Activated naive CD4-positive, alpha-beta T cell treated with anti-CD3 and anti-CD28 coated beads for 36 hours (primary cell): ENCODE data around the gene SP5. TPM values are rescaled to one million over a fixed set of nuclear protein-coding genes. Genes with fewer than 3 reads are reported as not detected.

Experiments used
- CTCF ChIA-PET: fragments of 350-600 bp; sonication (Branson Sonifier 250); formaldehyde crosslinking; loops from one replicate; lab custom pipeline; 2021; ENCODE audit warnings: antibody characterized with exemption; lab: Charles Lee
- DNase-seq: peaks from one replicate; pipeline ENCODE4 v3.0.0-alpha.2; 2020
- H3K27ac Mint-ChIP-seq: one replicate; pipeline ENCODE4 v1.8.0; 2021; ENCODE audit warnings: mild to moderate bottlenecking, mixed read lengths
- H3K27me3 Mint-ChIP-seq: one replicate; pipeline ENCODE4 v1.8.0; 2021; ENCODE audit warnings: low read depth, mixed read lengths
- H3K36me3 Mint-ChIP-seq: one replicate; pipeline ENCODE4 v1.8.0; 2021; ENCODE audit warnings: low read depth, mixed read lengths
- H3K4me1 Mint-ChIP-seq: one replicate; pipeline ENCODE4 v1.8.0; 2021; ENCODE audit warnings: low read depth, mixed read lengths
- H3K4me3 Mint-ChIP-seq: one replicate; pipeline ENCODE4 v1.8.0; 2021; ENCODE audit warnings: mild to moderate bottlenecking, moderate library complexity, mixed read lengths
- H3K9me3 Mint-ChIP-seq: one replicate; pipeline ENCODE4 v1.8.0; 2021; ENCODE audit warnings: mixed read lengths
- intact Hi-C: fragments of 100-400 bp; cut with micrococcal nuclease; formaldehyde crosslinking; loops from one replicate; pipeline ENCODE4 v1.15.1; 2023
- total RNA-seq, 2 experiments: library from RNA; stranded (reverse); gene quantifications; one replicate each; pipeline ENCODE4 v1.2.3, GENCODE V29; 2021

Gene SP5
- total RNA-seq, 2 experiments from 2014 or later = not detected

DNA sequence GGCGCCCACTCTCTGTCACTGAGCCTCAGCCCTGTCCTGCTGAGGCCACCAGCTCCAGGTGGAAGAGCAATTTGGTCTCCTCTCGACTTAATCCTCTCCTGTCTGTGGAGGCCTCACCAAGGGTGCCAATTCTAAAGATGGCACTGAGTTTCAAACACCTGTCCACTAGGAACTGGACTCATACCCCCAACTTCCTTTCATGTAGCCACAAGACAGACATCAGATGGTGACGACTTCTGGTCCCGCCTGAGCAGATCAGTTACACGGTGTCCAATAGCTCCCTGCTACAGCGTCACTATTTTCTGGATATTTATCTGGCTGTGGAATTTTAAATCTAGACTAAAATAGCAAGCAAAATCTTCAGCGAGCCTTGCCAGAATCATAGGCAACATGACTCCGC lies 24.5 kb upstream of the SP5 start:
- CTCF ChIA-PET = interaction anchor here (0.6 kb wide), 1 partner anchor 321 kb away, joined by 3 read pairs; no protein-coding TSS in a partner anchor
- Mint-ChIP-seq H3K9me3 (no peaks in the 10 kb centered on the region), H3K27me3 (no peaks in the 10 kb centered on the region), H3K36me3 (no peaks in the 10 kb centered on the region), H3K27ac (no peak overlapping the region), H3K4me1 (no peaks in the 10 kb centered on the region), H3K4me3 (no peak overlapping the region)
- intact Hi-C loops = no loop called here
- DNase-seq = no peak

DNA sequence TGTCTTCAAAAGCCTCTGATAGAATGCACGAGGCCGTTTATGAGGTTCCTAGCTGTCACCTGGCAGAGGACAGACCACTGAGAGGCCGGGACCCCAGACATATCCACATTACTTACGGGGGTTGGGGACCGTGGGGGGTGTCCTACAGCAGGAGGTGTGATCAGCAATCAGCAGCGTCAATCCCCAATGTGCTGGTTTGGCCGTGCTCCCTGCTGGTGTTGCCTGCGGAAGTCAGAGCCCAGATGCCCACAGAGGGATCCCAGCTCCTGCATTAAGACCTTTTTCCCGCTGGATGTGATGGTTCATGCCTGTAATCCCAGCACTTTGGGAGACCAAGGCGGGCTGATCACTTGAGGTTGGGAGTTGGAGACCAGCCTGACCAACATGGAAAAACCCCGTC lies 20.8 kb upstream of the SP5 start:
- Mint-ChIP-seq H3K4me1 (no peaks in the 10 kb centered on the region), H3K27ac (no peak overlapping the region), H3K4me3 (no peak overlapping the region), H3K27me3 (no peaks in the 10 kb centered on the region), H3K9me3 (no peaks in the 10 kb centered on the region), H3K36me3 (no peaks in the 10 kb centered on the region)
- intact Hi-C loops = no loop called here
- DNase-seq = no peak
- CTCF ChIA-PET = interaction anchor here (1.1 kb wide), 1 partner anchor 118 kb away, joined by 3 read pairs; no protein-coding TSS in a partner anchor

DNA sequence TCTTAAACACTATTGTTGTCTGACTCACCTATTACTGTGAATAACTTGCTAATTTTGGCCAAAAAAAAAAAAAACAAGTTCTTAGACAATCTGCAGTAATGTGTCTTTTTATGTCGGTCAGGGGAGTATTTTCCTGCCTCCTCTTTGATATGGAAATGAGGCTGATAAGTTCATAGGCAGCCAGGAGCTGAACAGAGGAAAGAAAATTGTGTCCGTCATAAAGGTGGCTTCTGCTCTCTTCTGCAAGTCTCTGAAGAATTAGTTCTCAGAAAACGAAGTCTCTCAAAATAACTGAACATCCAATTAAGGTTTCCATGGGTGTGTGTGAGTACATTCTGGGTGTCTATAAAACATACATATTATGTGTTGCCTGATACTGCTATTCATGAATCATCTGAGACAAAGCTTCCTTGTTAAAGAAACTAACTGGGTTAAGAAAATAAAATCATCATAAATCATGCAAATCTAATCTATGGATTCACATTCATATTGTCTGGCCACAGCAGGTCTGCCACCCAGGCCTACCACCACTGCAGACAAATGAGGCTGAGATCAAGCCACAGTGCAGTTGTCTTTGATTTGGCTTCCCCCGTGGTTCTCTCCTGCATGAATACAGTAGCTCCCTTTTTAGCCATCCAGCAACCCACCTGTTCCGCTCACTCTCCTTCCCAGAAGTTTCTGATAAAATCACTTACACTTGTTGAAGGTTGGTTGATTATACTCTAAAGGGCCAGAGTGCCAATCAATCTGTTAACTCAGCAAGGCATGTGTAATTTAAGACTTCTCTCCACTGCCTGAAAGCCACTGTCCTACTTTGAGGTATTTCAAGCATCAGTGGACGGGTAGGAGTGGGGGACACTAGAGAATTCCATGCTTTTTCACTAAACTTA lies 19.4 kb upstream of the SP5 start:
- H3K4me1 Mint-ChIP-seq = no peaks in the 10 kb centered on the region
- peaks cover 5% of the 10 kb centered on the region for H3K27me3 Mint-ChIP-seq
- H3K9me3 Mint-ChIP-seq = no peaks in the 10 kb centered on the region
- DNase-seq = no peak
- no peak overlapping the region for H3K27ac Mint-ChIP-seq
- no peaks in the 10 kb centered on the region for H3K36me3 Mint-ChIP-seq
- H3K4me3 Mint-ChIP-seq = no peak overlapping the region
- intact Hi-C loops = no loop called here
- CTCF ChIA-PET = interaction anchor here (0.6 to 0.7 kb wide), 3 partner anchors 86 to 120 kb away, joined by 3 read pairs; no protein-coding TSS in a partner anchor

DNA sequence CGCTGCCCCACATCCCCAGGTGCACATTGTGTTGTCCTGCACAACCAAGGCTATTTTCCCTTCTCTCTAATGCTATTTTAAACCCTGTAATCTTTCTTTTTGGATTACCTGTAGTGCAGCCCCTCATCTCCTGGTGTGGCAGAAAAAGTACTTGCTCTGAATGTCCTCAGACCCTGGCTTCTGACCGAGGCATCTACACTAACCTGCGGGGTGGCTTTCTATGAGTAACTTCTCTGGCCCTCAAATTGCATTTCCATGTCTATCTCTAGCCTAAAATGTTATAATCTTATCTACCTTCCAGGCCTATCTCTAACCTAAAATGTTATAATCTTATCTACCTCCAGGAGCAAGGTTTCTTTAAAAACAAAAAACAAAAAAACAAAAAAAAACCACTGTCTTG lies 18.2 kb upstream of the SP5 start:
- Mint-ChIP-seq H3K27me3 (peaks cover 5% of the 10 kb centered on the region), H3K4me3 (no peak overlapping the region), H3K9me3 (no peaks in the 10 kb centered on the region), H3K36me3 (no peaks in the 10 kb centered on the region), H3K27ac (no peak overlapping the region), H3K4me1 (no peaks in the 10 kb centered on the region)
- intact Hi-C loops = no loop called here
- DNase-seq = no peak
- CTCF ChIA-PET = interaction anchor here (0.7 kb wide), 1 partner anchor 119 kb away, joined by 3 read pairs; no protein-coding TSS in a partner anchor

DNA sequence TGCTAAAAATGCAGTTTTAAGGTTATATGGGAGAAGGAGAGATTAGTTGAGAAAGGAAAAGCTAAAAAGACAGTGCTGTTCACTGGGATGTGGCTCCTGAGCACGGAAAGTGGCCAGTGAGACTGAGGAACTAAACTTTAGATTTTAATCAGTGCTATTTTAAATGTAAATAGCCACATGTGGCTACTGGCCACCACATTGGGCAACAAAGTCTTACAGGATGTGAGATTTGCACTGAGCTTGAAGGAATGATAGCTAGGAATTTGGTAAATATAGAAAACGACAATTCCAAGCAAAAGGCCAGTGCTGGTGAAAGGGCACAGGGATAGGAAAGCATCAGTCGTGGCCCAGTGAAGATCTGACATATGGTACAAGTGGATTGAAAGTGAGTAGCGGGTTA lies 14.1 kb upstream of the SP5 start:
- intact Hi-C loops = no loop called here
- H3K4me1 Mint-ChIP-seq = no peaks in the 10 kb centered on the region
- H3K27ac Mint-ChIP-seq = no peak overlapping the region
- H3K9me3 Mint-ChIP-seq = peaks cover 4% of the 10 kb centered on the region
- no peak overlapping the region for H3K4me3 Mint-ChIP-seq
- CTCF ChIA-PET = interaction anchor here (0.5 kb wide), 1 partner anchor 115 kb away, joined by 3 read pairs; no protein-coding TSS in a partner anchor
- peaks cover 11% of the 10 kb centered on the region for H3K27me3 Mint-ChIP-seq
- H3K36me3 Mint-ChIP-seq = no peaks in the 10 kb centered on the region
- no peak for DNase-seq

DNA sequence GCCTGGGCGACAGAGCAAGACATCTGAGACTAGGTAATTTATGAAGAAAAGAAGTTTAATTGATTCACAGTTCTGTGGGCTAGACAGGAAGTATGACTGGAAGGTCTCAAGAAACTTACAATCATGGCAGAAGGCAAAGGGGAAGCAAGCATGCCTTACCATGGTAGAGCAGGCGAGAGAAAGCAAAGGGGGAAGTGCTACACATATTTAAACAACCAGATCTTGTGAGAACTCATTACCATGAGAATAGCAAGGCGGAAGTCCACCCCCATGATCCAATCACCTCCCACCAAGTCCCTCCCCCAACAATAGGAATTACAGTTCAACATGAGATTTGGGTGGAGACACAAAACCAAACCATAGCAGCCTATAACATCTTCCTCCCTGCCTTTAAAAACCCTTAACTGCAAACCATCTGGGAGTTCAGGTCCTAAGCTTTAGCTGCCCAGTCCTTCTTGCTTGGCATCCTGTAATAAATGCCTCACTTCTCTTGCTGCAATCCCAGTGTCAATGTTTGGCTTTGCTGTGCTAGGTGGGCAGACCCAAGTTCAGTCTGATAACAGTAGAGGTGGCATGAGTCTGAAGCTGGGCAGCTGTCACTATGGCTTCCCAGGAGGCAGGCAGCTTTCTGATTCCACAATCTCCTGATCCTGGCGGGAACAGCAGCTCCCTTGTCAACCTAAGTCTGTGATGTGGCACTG lies 11.2 kb upstream of the SP5 start:
- H3K27ac Mint-ChIP-seq = no peak overlapping the region
- H3K4me3 Mint-ChIP-seq = no peak overlapping the region
- no peaks in the 10 kb centered on the region for H3K36me3 Mint-ChIP-seq
- intact Hi-C loops = no loop called here
- no peaks in the 10 kb centered on the region for H3K4me1 Mint-ChIP-seq
- peaks cover 20% of the 10 kb centered on the region for H3K27me3 Mint-ChIP-seq
- peaks cover 4% of the 10 kb centered on the region for H3K9me3 Mint-ChIP-seq
- CTCF ChIA-PET = interaction anchor here (0.6 kb wide), 1 partner anchor 768 kb away, joined by 3 read pairs; no protein-coding TSS in a partner anchor
- DNase-seq = no peak

DNA sequence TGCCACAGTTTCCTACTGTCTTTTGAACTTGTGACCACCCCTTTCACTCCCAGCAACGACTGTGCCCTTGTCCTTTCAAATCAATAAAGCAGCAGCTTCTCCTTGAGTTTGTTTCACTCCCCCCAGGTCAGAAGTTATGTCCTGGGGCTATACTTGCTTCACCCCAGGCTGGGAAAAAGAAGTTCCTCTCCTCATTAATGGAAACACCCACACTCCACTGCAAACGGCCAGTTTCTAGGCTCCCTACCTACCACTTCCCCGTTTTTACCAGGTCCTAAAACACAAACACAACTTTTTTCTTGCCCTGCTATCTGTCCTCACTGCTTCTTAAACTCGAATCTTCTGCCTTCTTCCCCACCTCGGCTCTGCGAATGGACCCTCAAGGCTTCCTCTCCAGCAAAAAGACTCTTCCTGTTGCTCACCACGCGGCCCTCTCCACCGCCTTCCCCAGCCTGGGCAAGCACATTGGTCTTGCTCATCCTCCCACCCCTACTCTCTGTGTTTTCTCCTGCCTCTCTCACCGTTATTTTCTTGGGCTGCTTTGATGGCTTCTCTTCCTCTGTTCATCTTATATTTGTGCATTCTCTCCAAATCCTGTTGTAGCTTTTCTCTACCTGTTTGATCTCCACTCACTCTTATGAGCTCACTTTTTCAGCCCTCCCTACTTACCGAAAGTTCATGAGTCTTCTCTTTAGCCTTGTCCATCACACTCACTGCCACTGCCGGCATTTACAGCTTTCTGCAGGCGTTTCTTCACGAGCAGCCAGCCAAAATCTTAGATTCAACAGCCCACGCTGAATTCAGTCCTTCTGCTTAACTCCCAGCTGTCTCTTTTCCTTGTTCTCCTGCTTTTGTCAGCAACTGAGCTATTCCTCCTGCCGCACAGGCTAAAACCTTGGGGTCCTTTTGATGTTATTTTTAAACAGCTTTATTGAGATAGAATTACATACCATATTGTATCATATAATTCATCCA lies 7.0 kb upstream of the SP5 start:
- peaks cover 10% of the 10 kb centered on the region for H3K4me1 Mint-ChIP-seq
- intact Hi-C loops = no loop called here
- H3K27ac Mint-ChIP-seq = no peak overlapping the region
- no peak for DNase-seq
- no peak overlapping the region for H3K4me3 Mint-ChIP-seq
- CTCF ChIA-PET = interaction anchor here (0.7 kb wide), 1 partner anchor 95 kb away, joined by 3 read pairs; no protein-coding TSS in a partner anchor
- peaks cover 43% of the 10 kb centered on the region for H3K27me3 Mint-ChIP-seq
- H3K9me3 Mint-ChIP-seq = peaks cover under 1% of the 10 kb centered on the region
- no peaks in the 10 kb centered on the region for H3K36me3 Mint-ChIP-seq

DNA sequence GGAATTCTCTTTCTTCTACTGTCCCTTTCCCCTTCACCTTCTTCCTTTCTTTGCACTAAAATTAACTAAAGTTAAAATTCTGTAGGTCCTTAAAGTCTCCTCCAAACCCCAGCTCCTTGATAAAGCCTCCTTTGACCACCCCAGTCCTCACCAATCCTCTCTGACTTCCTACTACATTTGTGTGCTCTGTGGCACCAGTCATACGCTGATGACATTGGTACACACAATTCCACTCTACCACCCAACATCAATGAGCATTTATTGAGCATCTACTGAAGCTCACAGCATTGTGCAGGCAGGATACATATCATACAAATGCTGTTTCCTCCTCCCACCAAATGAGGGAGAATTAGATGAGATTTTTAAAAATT lies 4.5 kb upstream of the SP5 start:
- Mint-ChIP-seq H3K27me3 (peaks cover 52% of the 10 kb centered on the region), H3K9me3 (no peaks in the 10 kb centered on the region), H3K27ac (no peak overlapping the region), H3K4me1 (peaks cover 22% of the 10 kb centered on the region), H3K36me3 (no peaks in the 10 kb centered on the region), H3K4me3 (no peak overlapping the region)
- intact Hi-C loops = loop anchor here (5.0 kb wide), 3 partner anchors 303 to 1382 kb away; no protein-coding TSS in a partner anchor
- DNase-seq = no peak
- CTCF ChIA-PET = interaction anchor here (1.9 kb wide), 1 partner anchor 102 kb away, joined by 5 read pairs; no protein-coding TSS in a partner anchor

DNA sequence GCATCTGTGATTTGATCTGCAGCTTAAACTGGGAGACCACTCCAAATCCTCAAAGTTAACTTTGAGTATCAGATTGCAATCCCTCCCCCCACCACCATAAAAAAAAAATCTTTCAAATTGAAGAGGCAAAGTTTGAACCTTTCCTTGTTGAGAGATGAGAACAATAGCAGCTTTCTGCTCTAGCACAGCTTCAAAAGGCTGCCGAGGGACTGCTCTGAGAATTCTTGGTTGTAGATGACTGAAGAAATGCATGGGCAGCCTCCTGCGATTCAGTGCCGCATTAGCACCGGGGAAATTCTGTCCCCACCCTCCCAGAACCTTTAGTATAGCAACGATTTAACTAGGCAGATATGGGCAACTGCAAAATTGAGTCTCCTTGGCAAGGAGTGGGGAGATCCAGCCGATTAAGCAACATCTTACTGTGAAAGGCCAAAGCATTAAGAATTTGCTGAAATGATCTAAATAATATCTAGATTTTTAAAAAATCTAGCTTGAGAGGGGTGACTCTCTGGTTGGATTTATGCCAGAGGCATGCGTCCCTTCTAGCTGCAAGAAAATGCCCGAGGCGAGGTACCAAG lies 3.9 kb upstream of the SP5 start:
- H3K9me3 Mint-ChIP-seq = no peaks in the 10 kb centered on the region
- H3K4me1 Mint-ChIP-seq = peaks cover 24% of the 10 kb centered on the region
- CTCF ChIA-PET = interaction anchor here (0.8 to 2.6 kb wide), 3 partner anchors 102 to 302 kb away, joined by 4 to 13 read pairs (median 5); partner anchors contain the start of gene GAD1
- no peak overlapping the region for H3K27ac Mint-ChIP-seq
- H3K4me3 Mint-ChIP-seq = no peak overlapping the region
- no peak for DNase-seq
- intact Hi-C loops = loop anchor here (5.0 kb wide), 3 partner anchors 304 to 1381 kb away; no protein-coding TSS in a partner anchor
- peaks cover 55% of the 10 kb centered on the region for H3K27me3 Mint-ChIP-seq
- H3K36me3 Mint-ChIP-seq = no peaks in the 10 kb centered on the region

DNA sequence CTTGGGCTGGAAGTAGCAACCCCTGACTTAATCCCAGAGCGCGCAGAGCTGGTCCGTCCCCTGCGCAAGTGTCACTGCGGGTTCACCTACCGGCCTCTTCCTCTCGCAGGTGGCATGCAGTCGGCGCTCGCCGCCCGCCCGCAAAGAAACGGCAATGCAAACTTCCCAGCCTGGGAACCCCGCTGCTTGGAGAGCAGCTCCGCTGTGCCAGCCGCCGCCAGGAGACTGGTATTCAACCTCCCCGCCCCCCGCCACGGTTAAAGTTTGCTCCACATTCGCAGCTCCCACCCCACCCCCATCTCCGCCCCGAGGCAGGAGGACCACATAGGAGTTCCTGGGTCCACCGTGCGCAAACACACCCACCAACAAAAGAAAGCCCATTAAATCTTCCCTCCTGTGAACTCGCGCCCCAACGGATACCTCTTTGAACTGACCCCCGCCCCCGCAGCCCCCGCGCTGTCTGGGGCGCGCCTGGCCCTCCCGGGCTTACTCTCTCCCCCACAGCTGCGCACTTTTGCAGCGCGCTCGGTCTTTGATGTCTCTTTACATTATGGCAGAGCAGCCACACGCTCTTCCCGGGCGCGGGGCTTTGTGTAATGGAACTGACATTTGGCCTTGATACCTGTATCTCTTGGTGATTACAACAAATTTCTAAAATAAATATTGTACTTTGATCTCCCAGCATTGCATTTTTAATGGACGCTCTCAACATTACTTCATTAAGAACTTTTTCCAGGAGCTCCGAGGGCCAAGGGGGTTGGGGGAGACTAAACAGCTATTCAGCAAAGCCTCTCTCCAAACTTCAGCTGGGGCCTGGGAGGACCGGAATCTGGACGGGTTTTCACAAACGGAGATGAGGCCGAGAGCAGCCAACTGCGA lies 3.1 kb upstream of the SP5 start:
- DNase-seq = no peak
- H3K4me3 Mint-ChIP-seq = no peak overlapping the region
- H3K9me3 Mint-ChIP-seq = no peaks in the 10 kb centered on the region
- peaks cover 25% of the 10 kb centered on the region for H3K4me1 Mint-ChIP-seq
- intact Hi-C loops = loop anchor here (5.0 kb wide), 3 partner anchors 305 to 1380 kb away; no protein-coding TSS in a partner anchor
- H3K27me3 Mint-ChIP-seq = peaks cover 56% of the 10 kb centered on the region
- CTCF ChIA-PET = interaction anchor here (0.6 to 2.6 kb wide), 6 partner anchors 51 to 303 kb away, joined by 3 to 13 read pairs (median 4); partner anchors contain the start of gene GAD1
- no peaks in the 10 kb centered on the region for H3K36me3 Mint-ChIP-seq
- no peak overlapping the region for H3K27ac Mint-ChIP-seq
